SK-N-SH (cell line): ENCODE results near the gene KRT37. TPM values are rescaled to one million over a fixed set of nuclear protein-coding genes. Genes with fewer than 3 reads are reported as not detected.

Source experiments
- CTCF ChIA-PET: fragments of 300-600, 350-600 bp; formaldehyde crosslinking; extraction: SDS; loops from one replicate; lab custom pipeline; 2021; lab: Yijun Ruan, JAX
- POLR2A ChIA-PET: fragments of 350-600 bp; sonication (Branson Sonifier 250); formaldehyde crosslinking; extraction: SDS; loops from one replicate; lab custom pipeline; 2020; ENCODE audit warnings: antibody characterized with exemption, inconsistent platforms; lab: Yijun Ruan, JAX
- DNase-seq: peaks from one replicate; pipeline ENCODE4 v3.0.0; 2012
- H2AFZ ChIP-seq: fragments of 200-600 bp; sonication (generic); 2 replicates; pipeline ENCODE4 v1.8.1; 2016; ENCODE audit warnings: antibody characterized with exemption, mild to moderate bottlenecking, low read depth
- H3F3A ChIP-seq: fragments of 200-600 bp; sonication (generic); replicated peaks from 2 replicates; pipeline ENCODE3; 2016; ENCODE audit warnings: antibody characterized with exemption, mild to moderate bottlenecking; ENCODE audit not compliant: insufficient read depth
- H3K27ac ChIP-seq, 2 experiments: fragments of 200-500 bp in 1 of 2; fragments of 200-600 bp in 1 of 2; sonication (Bioruptor generic) in 1 of 2; sonication (generic), shearing (Covaris generic) in 1 of 2; 2 replicates each; pipeline versions ENCODE4 v1.5.1 to v1.6.1; 2014 to 2016; ENCODE audit warnings: low read depth in 2 of 2, inconsistent platforms in 1 of 2, low read length in 1 of 2, mild to moderate bottlenecking in 1 of 2, mixed read lengths in 1 of 2
- H3K27me3 ChIP-seq: fragments of 200-600 bp; sonication (generic), shearing (Covaris generic); 2 replicates; pipeline ENCODE4 v1.6.1; 2016; ENCODE audit warnings: mixed run types; ENCODE audit not compliant: insufficient read depth
- H3K36me3 ChIP-seq, 2 experiments: fragments of 200-500 bp in 1 of 2; fragments of 200-600 bp in 1 of 2; sonication (Bioruptor generic) in 1 of 2; sonication (generic) in 1 of 2; replicated peaks in 1 of 2; 2 replicates each; pipeline versions ENCODE3 to v1.5.1; 2014 to 2016; ENCODE audit warnings: low read length in 1 of 2, mild to moderate bottlenecking in 1 of 2; ENCODE audit not compliant: insufficient read depth in 2 of 2, control insufficient read depth in 1 of 2
- H3K4me1 ChIP-seq, 2 experiments: fragments of 200-500 bp in 1 of 2; fragments of 200-600 bp in 1 of 2; sonication (Bioruptor generic) in 1 of 2; sonication (generic), shearing (Covaris generic) in 1 of 2; 2 replicates each; pipeline versions ENCODE4 v1.5.1 to v1.6.1; 2014 to 2016; ENCODE audit warnings: low read depth in 1 of 2, low read length in 1 of 2, mixed run types in 1 of 2; ENCODE audit not compliant: insufficient read depth in 2 of 2, control insufficient read depth in 1 of 2
- H3K4me2 ChIP-seq: fragments of 200-600 bp; sonication (generic), shearing (Covaris generic); 2 replicates; pipeline ENCODE4 v1.6.1; 2017; ENCODE audit warnings: mixed run types
- H3K4me3 ChIP-seq, 2 experiments: fragments of 200-500 bp in 1 of 2; fragments of 200-600 bp in 1 of 2; sonication (Bioruptor generic) in 1 of 2; sonication (generic), shearing (Covaris generic) in 1 of 2; 2 replicates each; pipeline versions ENCODE4 v1.5.1 to v1.8.1; 2014 to 2016; ENCODE audit warnings: low read depth in 2 of 2, inconsistent platforms in 1 of 2, low read length in 1 of 2, mild to moderate bottlenecking in 1 of 2, mixed read lengths in 1 of 2, moderate library complexity in 1 of 2
- H3K79me2 ChIP-seq: fragments of 200-600 bp; sonication (generic); 2 replicates; pipeline ENCODE4 v1.8.1; 2017; ENCODE audit warnings: mild to moderate bottlenecking; ENCODE audit not compliant: insufficient read depth
- H3K9ac ChIP-seq: fragments of 200-600 bp; sonication (generic); 2 replicates; pipeline ENCODE4 v1.6.1; 2017; ENCODE audit warnings: mixed run types
- H3K9me2 ChIP-seq: fragments of 200-600 bp; sonication (generic); 2 replicates; pipeline ENCODE4 v1.6.1; 2017; ENCODE audit warnings: mixed run types
- H3K9me3 ChIP-seq: fragments of 200-600 bp; sonication (generic); 2 replicates; pipeline ENCODE4 v1.6.1; 2017; ENCODE audit warnings: mixed run types, mild to moderate bottlenecking, moderate library complexity
- H4K20me1 ChIP-seq: fragments of 200-600 bp; sonication (generic); 2 replicates; pipeline ENCODE4 v1.6.1; 2017; ENCODE audit warnings: mild to moderate bottlenecking, mixed run types; ENCODE audit not compliant: insufficient read depth
- CHD2 ChIP-seq: fragments of 150-350 bp; IDR thresholded peaks from 2 replicates; pipeline ENCODE4 v1.6.1; 2018; ENCODE audit warnings: low read length; ENCODE audit not compliant: partially characterized antibody
- ELF1 ChIP-seq: IDR thresholded peaks from 2 replicates; pipeline ENCODE4 v1.4.0; 2012
- EP300 ChIP-seq, 2 experiments: IDR thresholded peaks; 2 replicates each; pipeline versions ENCODE4 v1.4.0 to v1.6.1; 2012; ENCODE audit warnings: borderline replicate concordance in 1 of 2, low read depth in 1 of 2, low read length in 1 of 2
- GABPA ChIP-seq: IDR thresholded peaks from 2 replicates; pipeline ENCODE4 v1.4.0; 2012; ENCODE audit warnings: low read depth, mild to moderate bottlenecking
- MAX ChIP-seq: IDR thresholded peaks from 2 replicates; pipeline ENCODE4 v1.4.0; 2012; ENCODE audit warnings: low read depth
- MEF2A ChIP-seq: IDR thresholded peaks from 2 replicates; pipeline ENCODE4 v1.4.0; 2012; ENCODE audit warnings: low read depth, borderline replicate concordance
- RCOR1 ChIP-seq: fragments of 150-350 bp; IDR thresholded peaks from 2 replicates; pipeline ENCODE4 v1.6.1; 2017; ENCODE audit warnings: antibody characterized with exemption, low read length
- TCF12 ChIP-seq: IDR thresholded peaks from 2 replicates; pipeline ENCODE4 v1.4.0; 2012
- TEAD4 ChIP-seq: IDR thresholded peaks from 2 replicates; pipeline ENCODE4 v1.4.0; 2012; ENCODE audit warnings: mild to moderate bottlenecking, borderline replicate concordance; ENCODE audit not compliant: insufficient read depth
- USF2 ChIP-seq: fragments of 150-350 bp; IDR thresholded peaks from 2 replicates; pipeline ENCODE4 v1.6.1; 2017; ENCODE audit warnings: antibody characterized with exemption, low read length, low read depth, borderline replicate concordance
- YY1 ChIP-seq: IDR thresholded peaks from 2 replicates; pipeline ENCODE4 v1.4.0; 2012; ENCODE audit warnings: low read depth, mild to moderate bottlenecking
- WGBS: methylation state at CpG from one replicate; pipeline ENCODE4 v1.1.6; 2017; ENCODE audit warnings: low lambda C conversion rate; 5-methylcytosine and 5-hydroxymethylcytosine counted together
- polyA plus RNA-seq, 3 experiments: library from polyadenylated mRNA; depleted of rRNA; stranded (reverse); fragments of >200 nt; gene quantifications; 2 replicates each; pipeline ENCODE4 v1.2.3, GENCODE V29; 2012
- TF ChIP-seq, protein P1 (sequence below): IDR thresholded peaks from 2 replicates; pipeline ENCODE4 v1.4.0; 2012; ENCODE audit warnings: low read depth, borderline replicate concordance
- TF ChIP-seq, protein P2 (sequence below): IDR thresholded peaks from 2 replicates; pipeline ENCODE4 v1.6.1; 2012; ENCODE audit warnings: mild to moderate bottlenecking, low read depth, low read length, moderate library complexity
- TF ChIP-seq, protein P3 (sequence below): IDR thresholded peaks from 2 replicates; pipeline ENCODE4; 2012

The KRT37 gene
- polyA plus RNA-seq, 1 of the 3 experiments (the other 2 are of a cell fraction): not detected

DNA sequence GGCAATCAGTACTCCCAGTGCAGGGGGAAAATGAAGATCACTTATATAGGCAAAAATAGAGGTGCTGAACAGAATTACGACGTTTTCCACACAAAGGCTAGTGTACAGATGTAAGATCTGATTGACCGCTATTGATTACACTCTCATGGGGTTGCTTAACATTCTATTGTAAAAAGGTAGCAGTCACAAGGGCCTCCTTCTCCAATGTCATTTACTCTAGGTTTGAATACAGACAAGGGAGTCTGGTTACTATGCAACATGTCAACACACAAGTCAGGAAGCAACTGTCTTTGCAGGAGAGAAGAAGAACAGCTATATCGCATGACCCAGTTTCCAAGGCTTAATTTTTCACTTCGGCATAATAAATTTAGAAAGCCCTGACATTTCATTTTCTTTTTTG, 7.9 kb downstream of the KRT37 start:
- ChIA-PET POLR2A (no interaction called here), CTCF (interaction anchor here (0.8 to 2.9 kb wide), 4 partner anchors 133 to 499 kb away, joined by 3 to 11 read pairs (median 3); no protein-coding TSS in a partner anchor)
- peaks cover 4% of the 10 kb centered on the region for H3F3A ChIP-seq
- H3K36me3 ChIP-seq: no peaks in the 10 kb centered on the region
- no peaks in the 10 kb centered on the region for H3K9me2 ChIP-seq
- no peaks in the 10 kb centered on the region for H3K9me3 ChIP-seq
- H3K9ac ChIP-seq: no peak overlapping the region
- TF ChIP-seq RCOR1 (no peak), MAX (no peak), ELF1 (no peak), GABPA (no peak), EP300 (IDR thresholded peaks at IDR 0.05; ENCODE audit: borderline replicate concordance in 1 of 2, low read depth in 1 of 2, low read length in 1 of 2) (no peak), CHD2 (no peak), TCF12 (no peak), TEAD4 (no peak), USF2 (no peak), MEF2A (no peak), YY1 (no peak)
- TF ChIP-seq, protein P1, sequence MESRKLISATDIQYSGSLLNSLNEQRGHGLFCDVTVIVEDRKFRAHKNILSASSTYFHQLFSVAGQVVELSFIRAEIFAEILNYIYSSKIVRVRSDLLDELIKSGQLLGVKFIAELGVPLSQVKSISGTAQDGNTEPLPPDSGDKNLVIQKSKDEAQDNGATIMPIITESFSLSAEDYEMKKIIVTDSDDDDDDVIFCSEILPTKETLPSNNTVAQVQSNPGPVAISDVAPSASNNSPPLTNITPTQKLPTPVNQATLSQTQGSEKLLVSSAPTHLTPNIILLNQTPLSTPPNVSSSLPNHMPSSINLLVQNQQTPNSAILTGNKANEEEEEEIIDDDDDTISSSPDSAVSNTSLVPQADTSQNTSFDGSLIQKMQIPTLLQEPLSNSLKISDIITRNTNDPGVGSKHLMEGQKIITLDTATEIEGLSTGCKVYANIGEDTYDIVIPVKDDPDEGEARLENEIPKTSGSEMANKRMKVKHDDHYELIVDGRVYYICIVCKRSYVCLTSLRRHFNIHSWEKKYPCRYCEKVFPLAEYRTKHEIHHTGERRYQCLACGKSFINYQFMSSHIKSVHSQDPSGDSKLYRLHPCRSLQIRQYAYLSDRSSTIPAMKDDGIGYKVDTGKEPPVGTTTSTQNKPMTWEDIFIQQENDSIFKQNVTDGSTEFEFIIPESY: no peak
- TF ChIP-seq, protein P2, sequence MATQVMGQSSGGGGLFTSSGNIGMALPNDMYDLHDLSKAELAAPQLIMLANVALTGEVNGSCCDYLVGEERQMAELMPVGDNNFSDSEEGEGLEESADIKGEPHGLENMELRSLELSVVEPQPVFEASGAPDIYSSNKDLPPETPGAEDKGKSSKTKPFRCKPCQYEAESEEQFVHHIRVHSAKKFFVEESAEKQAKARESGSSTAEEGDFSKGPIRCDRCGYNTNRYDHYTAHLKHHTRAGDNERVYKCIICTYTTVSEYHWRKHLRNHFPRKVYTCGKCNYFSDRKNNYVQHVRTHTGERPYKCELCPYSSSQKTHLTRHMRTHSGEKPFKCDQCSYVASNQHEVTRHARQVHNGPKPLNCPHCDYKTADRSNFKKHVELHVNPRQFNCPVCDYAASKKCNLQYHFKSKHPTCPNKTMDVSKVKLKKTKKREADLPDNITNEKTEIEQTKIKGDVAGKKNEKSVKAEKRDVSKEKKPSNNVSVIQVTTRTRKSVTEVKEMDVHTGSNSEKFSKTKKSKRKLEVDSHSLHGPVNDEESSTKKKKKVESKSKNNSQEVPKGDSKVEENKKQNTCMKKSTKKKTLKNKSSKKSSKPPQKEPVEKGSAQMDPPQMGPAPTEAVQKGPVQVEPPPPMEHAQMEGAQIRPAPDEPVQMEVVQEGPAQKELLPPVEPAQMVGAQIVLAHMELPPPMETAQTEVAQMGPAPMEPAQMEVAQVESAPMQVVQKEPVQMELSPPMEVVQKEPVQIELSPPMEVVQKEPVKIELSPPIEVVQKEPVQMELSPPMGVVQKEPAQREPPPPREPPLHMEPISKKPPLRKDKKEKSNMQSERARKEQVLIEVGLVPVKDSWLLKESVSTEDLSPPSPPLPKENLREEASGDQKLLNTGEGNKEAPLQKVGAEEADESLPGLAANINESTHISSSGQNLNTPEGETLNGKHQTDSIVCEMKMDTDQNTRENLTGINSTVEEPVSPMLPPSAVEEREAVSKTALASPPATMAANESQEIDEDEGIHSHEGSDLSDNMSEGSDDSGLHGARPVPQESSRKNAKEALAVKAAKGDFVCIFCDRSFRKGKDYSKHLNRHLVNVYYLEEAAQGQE: no peak
- TF ChIP-seq, protein P3, sequence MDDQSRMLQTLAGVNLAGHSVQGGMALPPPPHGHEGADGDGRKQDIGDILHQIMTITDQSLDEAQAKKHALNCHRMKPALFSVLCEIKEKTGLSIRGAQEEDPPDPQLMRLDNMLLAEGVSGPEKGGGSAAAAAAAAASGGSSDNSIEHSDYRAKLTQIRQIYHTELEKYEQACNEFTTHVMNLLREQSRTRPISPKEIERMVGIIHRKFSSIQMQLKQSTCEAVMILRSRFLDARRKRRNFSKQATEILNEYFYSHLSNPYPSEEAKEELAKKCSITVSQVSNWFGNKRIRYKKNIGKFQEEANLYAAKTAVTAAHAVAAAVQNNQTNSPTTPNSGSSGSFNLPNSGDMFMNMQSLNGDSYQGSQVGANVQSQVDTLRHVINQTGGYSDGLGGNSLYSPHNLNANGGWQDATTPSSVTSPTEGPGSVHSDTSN: no peak
- no peak overlapping the region for H2AFZ ChIP-seq
- 75% methylated on average over 5 of the region's 5 CpGs for WGBS
- peaks cover 0 to 45% of the 10 kb centered on the region in 2 experiments; a peak in 3 of 4 replicates for H3K4me1 ChIP-seq
- H3K4me2 ChIP-seq: no peak overlapping the region
- no peak overlapping the region for H3K4me3 ChIP-seq
- H3K79me2 ChIP-seq: no peaks in the 10 kb centered on the region
- no peaks in the 10 kb centered on the region for H3K27me3 ChIP-seq
- no peaks in the 10 kb centered on the region for H4K20me1 ChIP-seq
- no peak for DNase-seq
- H3K27ac ChIP-seq: peak overlapping the region in 1 of 2 experiments; percentile 36; a peak in 1 of 4 replicates
